Mammary epithelial cell (primary cell): ENCODE measurements around the gene GALNT17.

Experiments used
- CTCF ChIP-seq, 2 donors: IDR thresholded peaks in 1 of 2; conservative IDR thresholded peaks in 1 of 2; 2 replicates each; pipeline ENCODE4 v1.5.1; 2011 to 2012; ENCODE audit warnings: inconsistent platforms in 2 of 2, low read length in 2 of 2, mild to moderate bottlenecking in 2 of 2, control low read depth in 1 of 2, low read depth in 1 of 2; ENCODE audit not compliant: insufficient read depth in 1 of 2; ENCODE audit errors: extremely low read depth in 1 of 2
- EZH2 ChIP-seq: IDR thresholded peaks from 2 replicates; pipeline ENCODE4 v1.6.1; 2012; ENCODE audit warnings: low read length, inconsistent platforms, borderline replicate concordance

- TF ChIP-seq CTCF (conservative IDR thresholded peaks at IDR 0.05 in 1 of 2, IDR thresholded peaks at IDR 0.05 in 1 of 2; ENCODE audit: extremely low read depth in 1 of 2, insufficient read depth in 1 of 2, low read depth in 1 of 2, low read length in 2 of 2) (no peak), EZH2 (no peak)
These were observed 217.9 kb downstream of the GALNT17 start for GRCh38 chr7:71349682-71350481.
